GM19324 (cell line): ENCODE data around the gene FAF2.

ENCODE experiments used
- ATAC-seq: cut with Tn5 transposase; IDR thresholded peaks from one replicate; pipeline ENCODE4 v1.9.1; 2021; ENCODE audit warnings: mild to moderate bottlenecking, moderate library complexity; ENCODE audit not compliant: unreplicated experiment, low FRiP score

FAF2 gene

DNA sequence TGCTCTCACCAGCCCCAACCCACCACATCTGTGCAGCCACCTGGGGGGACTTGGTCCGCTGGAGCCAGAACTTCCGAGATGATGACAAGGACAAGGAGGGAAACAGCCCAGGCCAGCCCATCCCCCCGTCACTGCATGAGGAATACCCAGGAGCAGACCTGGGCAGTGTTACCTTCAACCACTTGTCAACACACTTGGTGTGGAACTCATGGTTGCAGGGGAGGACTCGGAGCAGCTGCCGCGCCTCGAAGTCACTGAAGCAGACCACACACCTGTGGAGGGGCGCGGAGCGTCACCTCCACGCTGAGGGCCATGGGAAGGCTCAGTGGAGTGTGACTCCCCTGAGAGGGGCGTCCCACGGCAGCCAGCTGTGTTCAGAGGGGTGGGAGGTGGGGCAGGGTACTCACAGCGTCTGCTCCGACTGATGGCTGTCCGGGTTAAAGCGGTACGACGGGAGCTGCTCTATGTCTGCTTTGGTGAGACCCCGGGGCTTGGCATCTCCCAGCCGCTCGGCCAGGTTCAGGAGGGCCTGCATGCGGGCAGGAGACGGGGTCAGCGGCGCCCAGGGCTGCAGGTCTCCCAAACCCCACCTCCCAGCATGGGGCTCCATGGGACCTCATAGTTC, 81.0 kb downstream of the FAF2 start:
- no peak for ATAC-seq

GRCh38 chr5:176529741-176530141, 81.6 kb downstream of the FAF2 start:
- ATAC-seq: no peak

DNA sequence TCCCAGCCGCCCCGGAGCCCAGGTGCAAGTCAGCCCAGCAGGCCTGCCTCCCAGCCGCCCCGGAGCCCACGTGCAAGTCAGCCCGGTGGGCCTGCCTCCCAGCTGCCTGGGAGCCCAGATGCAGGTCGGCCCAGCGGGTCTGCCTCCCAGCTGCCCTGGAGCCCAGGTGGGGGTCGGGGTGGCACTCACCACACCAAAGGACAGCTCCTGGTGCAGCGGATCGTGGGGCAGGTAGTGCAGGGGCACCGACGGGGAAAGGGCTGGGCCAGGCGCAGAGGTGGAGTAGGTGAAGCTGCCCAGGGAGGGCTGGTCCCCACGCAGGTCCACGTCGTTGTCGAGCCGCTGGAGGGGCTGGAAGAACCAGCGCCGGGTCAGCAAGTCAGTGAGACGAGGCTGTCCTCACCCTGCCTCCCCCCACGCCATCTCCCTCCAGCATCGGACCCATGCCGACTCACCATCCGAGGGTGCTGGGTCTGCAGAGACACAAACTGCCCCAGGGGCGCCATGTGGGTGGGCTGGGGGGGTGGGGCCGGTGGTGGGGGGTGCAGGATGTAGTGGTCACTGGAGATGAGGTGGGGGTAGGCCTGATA, 82.3 kb downstream of the FAF2 start:
- ATAC-seq: no peak

- ATAC-seq: no peak
Measured at GRCh38 chr5:176530983-176531901, 83.1 kb downstream of the FAF2 start.

GRCh38 chr5:176531902-176532493, 83.8 kb downstream of the FAF2 start:
- ATAC-seq: no peak

DNA sequence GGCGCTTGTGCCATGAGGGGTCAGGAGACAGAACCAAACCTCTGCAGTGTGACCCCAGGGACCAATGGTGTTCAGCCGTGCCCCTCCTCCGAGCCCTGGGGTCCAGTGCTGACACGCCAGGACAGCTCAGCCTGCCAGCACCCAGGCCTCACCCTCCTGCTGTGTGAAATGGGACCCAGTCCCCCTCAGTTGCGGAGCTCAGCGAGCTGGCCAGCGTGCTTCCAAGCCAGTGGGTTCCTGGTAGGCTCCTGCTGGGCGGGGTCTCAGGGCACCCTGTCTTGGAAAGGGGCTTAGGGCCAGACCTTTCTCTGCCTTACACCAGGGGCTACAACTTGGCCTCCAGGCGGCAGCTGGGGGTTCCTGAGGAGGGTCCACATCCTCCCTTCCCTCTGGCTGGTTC, 84.6 kb downstream of the FAF2 start:
- no peak for ATAC-seq

DNA sequence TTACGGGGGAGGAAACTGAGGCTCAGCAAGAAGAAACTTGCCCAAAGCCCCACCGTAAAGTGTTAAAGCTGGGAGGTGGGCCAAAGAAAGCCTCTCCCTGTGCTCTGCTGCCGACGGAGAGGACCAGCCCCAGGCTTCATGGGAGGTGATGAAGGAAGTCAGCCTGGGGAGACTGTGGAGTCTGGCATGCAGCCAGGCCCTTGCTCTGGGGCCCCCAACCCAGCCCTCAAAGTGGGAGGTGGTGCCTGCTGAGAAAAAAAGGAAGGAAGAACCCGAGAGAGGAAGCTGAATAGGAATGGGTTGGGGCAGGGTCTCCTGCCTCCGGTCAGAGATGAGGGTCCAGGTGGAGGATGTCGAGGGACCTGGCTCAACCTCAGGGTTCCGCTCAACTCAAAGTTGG, 85.2 kb downstream of the FAF2 start:
- ATAC-seq: no peak

- no peak for ATAC-seq
Measured at GRCh38 chr5:176533894-176534611, 85.9 kb downstream of the FAF2 start.

DNA sequence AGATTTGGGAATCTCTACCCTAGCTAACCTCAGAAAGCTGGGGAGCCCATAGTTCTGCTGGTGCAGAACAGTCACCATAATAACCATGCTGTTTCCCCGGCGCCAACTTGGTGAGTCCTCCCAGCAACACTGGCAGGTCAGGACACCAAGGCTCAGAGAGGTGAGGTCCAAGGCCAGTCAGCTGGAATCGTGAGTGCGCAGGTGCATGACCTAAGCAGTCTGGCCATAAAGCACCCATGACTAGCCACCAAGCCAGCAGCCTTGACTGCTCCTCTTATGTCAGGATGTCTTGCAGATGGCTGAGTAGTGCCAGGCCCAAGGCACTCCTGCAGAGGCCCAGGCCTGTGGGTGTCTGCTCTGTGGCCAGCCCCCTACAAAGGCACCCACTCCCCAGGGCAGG, 86.5 kb downstream of the FAF2 start:
- no peak for ATAC-seq

GRCh38 chr5:176535101-176535663, 87.0 kb downstream of the FAF2 start:
- ATAC-seq: no peak

GRCh38 chr5:176535664-176536131, 87.5 kb downstream of the FAF2 start:
- ATAC-seq: no peak

DNA sequence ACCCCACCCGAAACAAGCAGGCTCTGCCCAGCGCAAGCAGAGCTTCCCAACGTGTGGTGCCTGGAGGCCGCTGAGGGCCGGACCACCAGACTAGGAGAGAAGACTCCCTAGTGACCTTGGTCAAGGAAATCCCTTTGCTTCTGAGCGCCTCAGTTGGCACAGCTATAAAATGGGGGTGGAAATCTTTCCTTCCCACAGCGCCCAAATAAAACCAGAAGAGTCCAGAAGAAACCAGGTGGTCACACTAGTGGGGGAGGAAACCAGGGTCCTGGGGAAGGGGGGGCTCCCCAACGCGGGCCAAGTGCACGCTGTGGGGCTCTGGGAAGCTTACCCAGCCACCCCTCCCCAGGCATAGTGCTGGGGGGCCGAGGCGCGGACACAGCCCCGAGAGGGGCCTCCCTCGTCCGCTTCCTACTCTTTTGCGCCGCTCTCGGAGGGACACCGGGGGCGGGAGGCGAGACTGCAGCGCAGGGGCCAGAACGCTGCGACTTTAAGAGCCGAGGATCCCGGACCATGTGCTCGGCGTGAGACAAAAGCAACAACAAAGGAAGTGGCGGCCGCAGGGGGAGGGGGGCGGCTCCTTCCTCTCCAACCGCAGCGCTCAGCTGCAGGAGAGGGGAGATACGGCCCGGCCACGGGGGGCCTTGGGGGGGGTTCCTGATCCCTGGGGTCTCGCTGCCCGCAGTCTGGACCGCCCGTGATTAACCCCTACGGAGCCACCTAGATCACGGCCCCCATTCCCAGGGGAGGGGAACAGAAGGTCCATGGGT, 88.1 kb downstream of the FAF2 start:
- ATAC-seq: peak; percentile 14

GRCh38 chr5:176536902-176537553, 88.8 kb downstream of the FAF2 start, which contains the start of gene RNF44:
Gene RNF44 (minus strand): TSS chr5:176537402. CDS start chr5:176532472, 4,930 bp downstream.
- peak; percentile 67 for ATAC-seq

DNA sequence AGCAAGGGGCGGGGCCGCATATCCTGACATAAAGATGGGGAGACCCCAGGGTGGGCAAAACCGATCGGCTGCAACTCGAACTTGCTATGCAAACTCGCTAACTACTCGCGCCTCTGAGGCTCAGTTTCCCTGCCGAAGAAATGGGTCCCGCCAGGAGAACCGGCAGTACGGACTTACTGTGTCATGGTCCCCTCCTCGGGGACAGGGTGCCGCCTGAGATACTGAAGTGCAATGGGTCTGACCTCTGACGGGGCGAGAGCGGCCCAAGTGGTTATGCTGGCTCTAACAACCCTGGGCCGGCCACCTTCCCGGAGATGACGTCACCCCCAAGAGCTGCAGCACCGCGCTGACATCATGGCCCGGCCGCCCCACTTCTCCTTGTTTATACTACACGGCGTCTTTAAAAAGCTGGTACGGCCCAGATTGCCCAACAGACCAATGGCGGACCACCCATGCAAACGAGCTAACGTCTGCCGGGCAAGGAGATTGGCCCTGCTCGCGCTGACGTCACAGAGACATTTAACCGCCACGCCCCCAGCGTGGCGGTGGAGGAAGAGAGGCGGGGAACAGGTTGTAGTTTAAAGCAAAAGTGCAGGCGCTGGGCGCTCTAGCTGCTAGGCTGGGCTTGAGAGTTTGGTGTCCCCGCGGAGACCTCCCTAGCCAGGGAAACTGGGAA, 89.5 kb downstream of the FAF2 start:
- ATAC-seq: peak; percentile 72

GRCh38 chr5:176538230-176538988, 90.2 kb downstream of the FAF2 start:
- ATAC-seq: no peak

DNA sequence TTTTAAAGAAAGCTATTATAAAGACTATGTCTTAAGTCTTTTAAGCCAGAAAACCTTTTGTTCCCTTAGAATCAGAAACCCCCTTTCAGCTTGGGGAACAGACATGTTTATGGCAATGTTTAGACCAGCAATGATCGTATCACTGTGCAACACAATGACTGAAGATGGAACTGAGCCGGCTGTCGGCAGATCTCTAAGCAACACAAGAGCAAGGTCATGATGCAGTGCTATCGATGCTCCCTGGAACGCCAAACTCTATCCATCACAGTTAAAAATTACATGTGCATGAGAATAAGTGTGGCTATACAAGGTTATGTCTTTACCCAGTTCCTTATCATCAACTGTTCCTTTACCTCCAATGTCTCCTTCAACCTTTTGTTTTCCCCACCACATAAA, 90.8 kb downstream of the FAF2 start:
- no peak for ATAC-seq

DNA sequence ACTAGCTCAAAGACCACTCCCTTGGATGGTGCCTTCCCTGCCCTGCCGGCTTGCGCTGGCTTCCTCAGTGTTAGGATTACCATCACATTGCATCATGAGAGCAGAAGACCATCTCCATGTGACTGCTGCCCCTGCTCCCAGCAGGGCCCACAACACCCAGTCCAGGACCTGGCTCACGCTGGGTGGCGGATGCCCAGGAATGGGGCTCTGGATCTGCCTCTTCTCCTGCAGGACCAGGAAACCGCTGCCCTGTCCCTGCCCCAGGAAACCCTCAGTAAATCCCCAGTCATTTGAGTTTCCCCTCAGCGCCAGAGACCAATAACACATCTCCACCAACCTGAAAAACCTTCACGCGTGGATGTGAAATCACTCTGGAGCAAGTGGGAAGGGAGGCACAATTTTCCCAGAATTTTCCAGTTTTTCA, 92.3 kb downstream of the FAF2 start:
- ATAC-seq: no peak
